ENCODE measurements around the gene INTS6.

DNA sequence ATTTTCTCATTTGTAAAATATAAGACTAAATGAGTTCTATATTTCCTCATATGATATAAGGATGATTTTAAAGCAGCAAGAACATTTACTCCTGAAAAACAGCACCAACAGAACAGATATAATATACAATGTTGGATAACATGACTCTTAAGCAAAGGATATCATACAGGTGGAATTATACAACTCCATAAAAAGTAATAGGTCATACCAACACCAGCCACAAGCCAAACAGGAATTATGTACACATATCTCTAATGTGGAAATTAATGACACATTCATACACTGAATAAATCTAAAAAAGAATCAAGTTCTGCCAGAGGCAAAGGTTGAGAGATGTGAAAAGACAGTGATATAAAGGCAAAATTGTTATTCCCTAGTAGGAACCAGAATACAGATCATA, 25.9 kb downstream of the INTS6 start:
- TF ChIP-seq, protein P1, sequence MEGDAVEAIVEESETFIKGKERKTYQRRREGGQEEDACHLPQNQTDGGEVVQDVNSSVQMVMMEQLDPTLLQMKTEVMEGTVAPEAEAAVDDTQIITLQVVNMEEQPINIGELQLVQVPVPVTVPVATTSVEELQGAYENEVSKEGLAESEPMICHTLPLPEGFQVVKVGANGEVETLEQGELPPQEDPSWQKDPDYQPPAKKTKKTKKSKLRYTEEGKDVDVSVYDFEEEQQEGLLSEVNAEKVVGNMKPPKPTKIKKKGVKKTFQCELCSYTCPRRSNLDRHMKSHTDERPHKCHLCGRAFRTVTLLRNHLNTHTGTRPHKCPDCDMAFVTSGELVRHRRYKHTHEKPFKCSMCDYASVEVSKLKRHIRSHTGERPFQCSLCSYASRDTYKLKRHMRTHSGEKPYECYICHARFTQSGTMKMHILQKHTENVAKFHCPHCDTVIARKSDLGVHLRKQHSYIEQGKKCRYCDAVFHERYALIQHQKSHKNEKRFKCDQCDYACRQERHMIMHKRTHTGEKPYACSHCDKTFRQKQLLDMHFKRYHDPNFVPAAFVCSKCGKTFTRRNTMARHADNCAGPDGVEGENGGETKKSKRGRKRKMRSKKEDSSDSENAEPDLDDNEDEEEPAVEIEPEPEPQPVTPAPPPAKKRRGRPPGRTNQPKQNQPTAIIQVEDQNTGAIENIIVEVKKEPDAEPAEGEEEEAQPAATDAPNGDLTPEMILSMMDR (IDR thresholded peaks at IDR 0.05; ENCODE audit: low read depth, low read length, poor library complexity, severe bottlenecking) = no peak
- no peak for TF ChIP-seq EZH2phosphoT487 (IDR thresholded peaks at IDR 0.05; ENCODE audit: borderline replicate concordance, low read length)
